CD4-positive, alpha-beta T cell (primary cell): Measurements from ENCODE around the gene ZBTB6. TPM values are rescaled to one million over a fixed set of nuclear protein-coding genes. Genes with fewer than 3 reads are reported as not detected.

Experiments
- ATAC-seq: fragments of 200-7000 bp; cut with Tn5 transposase; one replicate; pipeline ENCODE4 v1.10.0; 2022; ENCODE audit warnings: mild to moderate bottlenecking; ENCODE audit not compliant: poor library complexity
- CTCF ChIA-PET: fragments of 350-600 bp; sonication (Branson Sonifier 250); formaldehyde crosslinking; loops from one replicate; lab custom pipeline; 2021; ENCODE audit warnings: antibody characterized with exemption, inconsistent platforms; lab: Charles Lee
- POLR2A ChIA-PET: fragments of 350-600 bp; sonication (Branson Sonifier 250); formaldehyde crosslinking; loops from one replicate; lab custom pipeline; 2021; ENCODE audit warnings: antibody characterized with exemption, inconsistent platforms; lab: Charles Lee
- DNase-seq, 14 experiments: peaks; one replicate each; pipeline ENCODE4 v3.0.0-alpha.2; 2013 to 2020; ENCODE audit warnings: mixed read lengths in 2 of 14
- H3K27ac ChIP-seq, 2 donors: one replicate each; pipeline versions ENCODE4 v1.5.1 to v1.7.0; 2013; ENCODE audit warnings: low read length in 2 of 2, low read depth in 1 of 2, mild to moderate bottlenecking in 1 of 2
- H3K27me3 ChIP-seq, 2 experiments: 1 replicate in 1 of 2; 2 replicates in 1 of 2; pipeline versions ENCODE4 v1.6.1 to v1.7.0; 2013; ENCODE audit warnings: low read length in 2 of 2, control low read depth in 1 of 2, mild to moderate bottlenecking in 1 of 2, moderate library complexity in 1 of 2; ENCODE audit not compliant: insufficient read depth in 2 of 2, control insufficient read depth in 1 of 2
- H3K36me3 ChIP-seq: one replicate; pipeline ENCODE4 v1.6.1; 2013; ENCODE audit warnings: low read length, control low read depth; ENCODE audit not compliant: insufficient read depth
- H3K4me1 ChIP-seq: one replicate; pipeline ENCODE4 v1.6.1; 2013; ENCODE audit warnings: low read length, control low read depth; ENCODE audit not compliant: insufficient read depth
- H3K4me3 ChIP-seq: one replicate; pipeline ENCODE4 v1.5.1; 2013; ENCODE audit warnings: mild to moderate bottlenecking, low read length, moderate library complexity
- H3K9me3 ChIP-seq, 2 experiments: 1 replicate in 1 of 2; 2 replicates in 1 of 2; pipeline versions ENCODE4 v1.6.1 to v1.7.0; 2013; ENCODE audit warnings: low read length in 2 of 2, mild to moderate bottlenecking in 2 of 2, control low read depth in 1 of 2, moderate library complexity in 1 of 2; ENCODE audit not compliant: control insufficient read depth in 1 of 2, insufficient read depth in 1 of 2
- H3K27ac Mint-ChIP-seq: one replicate; pipeline ENCODE4 v1.8.0; 2020; ENCODE audit warnings: mixed read lengths
- H3K27me3 Mint-ChIP-seq: one replicate; pipeline ENCODE4 v1.8.0; 2021; ENCODE audit warnings: mixed read lengths
- H3K36me3 Mint-ChIP-seq: one replicate; pipeline ENCODE4 v1.8.0; 2021; ENCODE audit warnings: low read depth, mixed read lengths
- H3K4me1 Mint-ChIP-seq: one replicate; pipeline ENCODE4 v1.8.0; 2021; ENCODE audit warnings: low read depth, mixed read lengths
- H3K4me3 Mint-ChIP-seq: one replicate; pipeline ENCODE4 v1.8.0; 2020; ENCODE audit warnings: mild to moderate bottlenecking, mixed read lengths
- H3K9me3 Mint-ChIP-seq: one replicate; pipeline ENCODE4 v1.8.0; 2020; ENCODE audit warnings: mixed read lengths
- intact Hi-C, 2 experiments: fragments of 100-400 bp; cut with DNase I in 1 of 2; cut with micrococcal nuclease in 1 of 2; formaldehyde crosslinking; loops; one replicate each; pipeline versions ENCODE4 v1.15.1 to v1.9.0; 2023 to 2025; cut with DNase I, micrococcal nuclease
- total RNA-seq, 174 experiments: library from RNA in 2 of 174; stranded (reverse) in 2 of 174; gene quantifications; one replicate each; pipeline ENCODE4 v1.2.3 and lab custom pipeline; 2021 to 2026
- TF ChIP-seq, protein P1 (sequence below): fragments of 200-600 bp; IDR thresholded peaks from one replicate; pipeline ENCODE4 v1.8.0; 2022; ENCODE audit warnings: antibody characterized with exemption, mild to moderate bottlenecking

ZBTB6 gene
- total RNA-seq, 2 experiments from 2014 or later = 3.6 to 3.9 TPM

DNA sequence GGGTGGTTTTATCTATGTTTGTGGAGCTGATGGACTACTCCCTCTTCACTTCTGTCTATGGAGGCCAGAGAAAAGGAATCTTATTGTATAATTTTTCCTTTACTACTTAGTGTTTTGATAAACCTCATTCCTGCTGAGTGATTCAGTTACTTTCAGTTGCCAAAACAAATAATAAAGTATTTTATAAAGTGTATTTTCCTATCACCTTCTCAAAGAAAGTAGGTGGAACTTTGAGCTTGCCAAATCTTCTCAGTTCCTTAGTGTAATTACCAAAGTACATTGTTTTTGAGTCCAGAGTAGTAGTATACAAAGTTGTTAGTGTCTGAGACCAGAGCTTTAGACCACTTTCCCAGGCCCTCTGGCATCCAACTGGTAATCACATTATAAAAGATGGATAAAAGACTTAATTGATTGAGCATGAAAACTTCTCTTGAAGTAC is 41.1 kb upstream of the ZBTB6 start:
- Histone ChIP-seq H3K9me3 (no peaks in the 10 kb centered on the region), H3K36me3 (peaks cover 8% of the 10 kb centered on the region), H3K27me3 (no peaks in the 10 kb centered on the region), H3K4me3 (no peak overlapping the region), H3K27ac (no peak overlapping the region), H3K4me1 (no peaks in the 10 kb centered on the region)
- H3K36me3 Mint-ChIP-seq = peaks cover 30% of the 10 kb centered on the region
- POLR2A ChIA-PET = no interaction called here
- DNase-seq = no peak
- CTCF ChIA-PET = no interaction called here
- peaks cover 40% of the 10 kb centered on the region for H3K4me1 Mint-ChIP-seq
- no peak for ATAC-seq
- no peak overlapping the region for H3K27ac Mint-ChIP-seq
- no peak overlapping the region for H3K4me3 Mint-ChIP-seq
- no peaks in the 10 kb centered on the region for H3K27me3 Mint-ChIP-seq
- no peaks in the 10 kb centered on the region for H3K9me3 Mint-ChIP-seq
- intact Hi-C loops = no loop called here
- TF ChIP-seq, protein P1, sequence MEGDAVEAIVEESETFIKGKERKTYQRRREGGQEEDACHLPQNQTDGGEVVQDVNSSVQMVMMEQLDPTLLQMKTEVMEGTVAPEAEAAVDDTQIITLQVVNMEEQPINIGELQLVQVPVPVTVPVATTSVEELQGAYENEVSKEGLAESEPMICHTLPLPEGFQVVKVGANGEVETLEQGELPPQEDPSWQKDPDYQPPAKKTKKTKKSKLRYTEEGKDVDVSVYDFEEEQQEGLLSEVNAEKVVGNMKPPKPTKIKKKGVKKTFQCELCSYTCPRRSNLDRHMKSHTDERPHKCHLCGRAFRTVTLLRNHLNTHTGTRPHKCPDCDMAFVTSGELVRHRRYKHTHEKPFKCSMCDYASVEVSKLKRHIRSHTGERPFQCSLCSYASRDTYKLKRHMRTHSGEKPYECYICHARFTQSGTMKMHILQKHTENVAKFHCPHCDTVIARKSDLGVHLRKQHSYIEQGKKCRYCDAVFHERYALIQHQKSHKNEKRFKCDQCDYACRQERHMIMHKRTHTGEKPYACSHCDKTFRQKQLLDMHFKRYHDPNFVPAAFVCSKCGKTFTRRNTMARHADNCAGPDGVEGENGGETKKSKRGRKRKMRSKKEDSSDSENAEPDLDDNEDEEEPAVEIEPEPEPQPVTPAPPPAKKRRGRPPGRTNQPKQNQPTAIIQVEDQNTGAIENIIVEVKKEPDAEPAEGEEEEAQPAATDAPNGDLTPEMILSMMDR = no peak

GRCh38 chr9:122951056-122951455 is 37.9 kb upstream of the ZBTB6 start:
- Histone ChIP-seq H3K27ac (no peak overlapping the region), H3K4me3 (no peak overlapping the region), H3K27me3 (no peaks in the 10 kb centered on the region), H3K36me3 (no peaks in the 10 kb centered on the region), H3K9me3 (no peaks in the 10 kb centered on the region), H3K4me1 (no peaks in the 10 kb centered on the region)
- peaks cover 9% of the 10 kb centered on the region for H3K36me3 Mint-ChIP-seq
- intact Hi-C loops = no loop called here
- H3K27ac Mint-ChIP-seq = no peak overlapping the region
- ChIA-PET POLR2A (no interaction called here), CTCF (no interaction called here)
- TF ChIP-seq, protein P1 = no peak
- ATAC-seq (no peak), DNase-seq (no peak)
- no peak overlapping the region for H3K4me3 Mint-ChIP-seq
- peaks cover 62% of the 10 kb centered on the region for H3K4me1 Mint-ChIP-seq
- no peaks in the 10 kb centered on the region for H3K27me3 Mint-ChIP-seq
- no peaks in the 10 kb centered on the region for H3K9me3 Mint-ChIP-seq

DNA sequence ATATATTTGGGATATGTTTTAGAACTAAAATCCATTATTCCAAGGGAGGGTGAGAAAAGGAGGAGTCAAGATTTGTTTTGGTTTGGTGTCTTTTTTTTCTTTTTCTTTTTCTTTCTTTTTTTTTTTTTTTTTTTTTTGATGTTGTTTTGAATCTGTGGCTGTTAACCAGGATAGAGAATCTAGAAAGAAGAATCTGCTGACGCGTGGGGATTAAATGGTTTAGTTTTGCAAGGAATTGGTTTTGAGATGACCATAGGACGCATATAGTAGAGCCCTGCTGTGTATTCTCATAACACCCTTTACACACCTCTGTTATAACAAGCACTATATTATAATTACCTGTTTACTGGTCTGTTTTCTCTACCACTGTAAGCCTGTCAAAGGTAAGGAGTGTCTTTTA is 37.1 kb upstream of the ZBTB6 start:
- Histone ChIP-seq H3K27me3 (no peaks in the 10 kb centered on the region), H3K36me3 (no peaks in the 10 kb centered on the region), H3K4me3 (no peak overlapping the region), H3K9me3 (no peaks in the 10 kb centered on the region), H3K4me1 (no peaks in the 10 kb centered on the region), H3K27ac (no peak overlapping the region)
- TF ChIP-seq, protein P1 = no peak
- H3K9me3 Mint-ChIP-seq = no peaks in the 10 kb centered on the region
- no peak overlapping the region for H3K27ac Mint-ChIP-seq
- no peaks in the 10 kb centered on the region for H3K27me3 Mint-ChIP-seq
- ChIA-PET CTCF (no interaction called here), POLR2A (no interaction called here)
- peaks cover 65% of the 10 kb centered on the region for H3K4me1 Mint-ChIP-seq
- no peak overlapping the region for H3K4me3 Mint-ChIP-seq
- intact Hi-C loops = no loop called here
- H3K36me3 Mint-ChIP-seq = peaks cover 15% of the 10 kb centered on the region
- no peak for ATAC-seq
- no peak for DNase-seq
